CD4-positive, alpha-beta memory T cell (primary cell): Measurements from ENCODE around the gene ADGRV1. TPM values are rescaled to one million over a fixed set of nuclear protein-coding genes. Genes with fewer than 3 reads are reported as not detected.
A peak's percentile ranks its signal among the peaks of the same experiment; 100 is the strongest.

Source experiments
- CTCF ChIA-PET: fragments of 350-600 bp; sonication (Branson Sonifier 250); formaldehyde crosslinking; loops from one replicate; lab custom pipeline; 2021; ENCODE audit warnings: inconsistent platforms; ENCODE audit not compliant: partially characterized antibody; lab: Charles Lee
- POLR2A ChIA-PET: fragments of 350-600 bp; sonication (Branson Sonifier 250); formaldehyde crosslinking; loops from one replicate; lab custom pipeline; 2021; ENCODE audit not compliant: partially characterized antibody; lab: Charles Lee
- DNase-seq, 5 donors: peaks; one replicate each; pipeline versions ENCODE4 v3.0.0 to v3.0.0-alpha.2; 2020 to 2022; ENCODE audit warnings: mixed read lengths in 1 of 5
- H3K27ac ChIP-seq: one replicate; pipeline ENCODE4 v1.7.0; 2013; ENCODE audit warnings: low read depth, low read length
- H3K27me3 ChIP-seq: 2 replicates; pipeline ENCODE4 v1.7.0; 2013; ENCODE audit warnings: mild to moderate bottlenecking, low read length, moderate library complexity; ENCODE audit not compliant: insufficient read depth
- H3K36me3 ChIP-seq: 2 replicates; pipeline ENCODE4 v1.7.0; 2013; ENCODE audit warnings: mild to moderate bottlenecking, low read length, moderate library complexity; ENCODE audit not compliant: insufficient read depth
- H3K4me1 ChIP-seq: 2 replicates; pipeline ENCODE4 v1.7.0; 2013; ENCODE audit warnings: mild to moderate bottlenecking, low read length, moderate library complexity; ENCODE audit not compliant: insufficient read depth
- H3K4me3 ChIP-seq, 2 donors: one replicate each; pipeline ENCODE4 v1.7.0; 2013; ENCODE audit warnings: low read length in 2 of 2, mild to moderate bottlenecking in 1 of 2
- H3K9me3 ChIP-seq, 2 donors: one replicate each; pipeline ENCODE4 v1.7.0; 2013; ENCODE audit warnings: low read length in 2 of 2, control low read depth in 1 of 2; ENCODE audit not compliant: control insufficient read depth in 1 of 2
- H3K27ac Mint-ChIP-seq, 7 donors: one replicate each; pipeline ENCODE4 v1.8.0; 2020 to 2021; ENCODE audit warnings: mixed read lengths in 7 of 7, mild to moderate bottlenecking in 6 of 7, inconsistent platforms in 3 of 7, moderate library complexity in 3 of 7
- H3K27me3 Mint-ChIP-seq, 2 donors: one replicate each; pipeline ENCODE4 v1.8.0; 2020 to 2021; ENCODE audit warnings: mixed read lengths in 2 of 2
- H3K36me3 Mint-ChIP-seq, 2 donors: one replicate each; pipeline ENCODE4 v1.8.0; 2020 to 2021; ENCODE audit warnings: mixed read lengths in 2 of 2, inconsistent platforms in 1 of 2, mild to moderate bottlenecking in 1 of 2
- H3K4me1 Mint-ChIP-seq, 4 donors: one replicate each; pipeline ENCODE4 v1.8.0; 2020 to 2021; ENCODE audit warnings: mixed read lengths in 4 of 4, mild to moderate bottlenecking in 1 of 4
- H3K4me3 Mint-ChIP-seq, 8 donors: one replicate each; pipeline ENCODE4 v1.8.0; 2020 to 2021; ENCODE audit warnings: mixed read lengths in 8 of 8, mild to moderate bottlenecking in 7 of 8, moderate library complexity in 6 of 8, inconsistent platforms in 3 of 8
- H3K9me3 Mint-ChIP-seq, 8 donors: one replicate each; pipeline ENCODE4 v1.8.0; 2020 to 2021; ENCODE audit warnings: mixed read lengths in 8 of 8, mild to moderate bottlenecking in 5 of 8, inconsistent platforms in 3 of 8, moderate library complexity in 1 of 8
- intact Hi-C: fragments of 100-400 bp; cut with micrococcal nuclease; formaldehyde crosslinking; loops from one replicate; pipeline ENCODE4 v1.15.1; 2023
- polyA plus RNA-seq, 2 donors: library from polyadenylated mRNA; unstranded; fragments of 300-500 nt; fragmentation: Illumina TruSeq; gene quantifications; one replicate each; pipeline ENCODE4 v1.2.3, GENCODE V29; 2021
- total RNA-seq, 2 experiments: library from RNA; stranded (reverse); gene quantifications; one replicate each; pipeline ENCODE4 v1.2.3, GENCODE V29; 2021

Gene ADGRV1
- total and polyA plus RNA-seq, 4 experiments from 2014 or later: 0.09 to 0.22 TPM; not detected in 2

DNA sequence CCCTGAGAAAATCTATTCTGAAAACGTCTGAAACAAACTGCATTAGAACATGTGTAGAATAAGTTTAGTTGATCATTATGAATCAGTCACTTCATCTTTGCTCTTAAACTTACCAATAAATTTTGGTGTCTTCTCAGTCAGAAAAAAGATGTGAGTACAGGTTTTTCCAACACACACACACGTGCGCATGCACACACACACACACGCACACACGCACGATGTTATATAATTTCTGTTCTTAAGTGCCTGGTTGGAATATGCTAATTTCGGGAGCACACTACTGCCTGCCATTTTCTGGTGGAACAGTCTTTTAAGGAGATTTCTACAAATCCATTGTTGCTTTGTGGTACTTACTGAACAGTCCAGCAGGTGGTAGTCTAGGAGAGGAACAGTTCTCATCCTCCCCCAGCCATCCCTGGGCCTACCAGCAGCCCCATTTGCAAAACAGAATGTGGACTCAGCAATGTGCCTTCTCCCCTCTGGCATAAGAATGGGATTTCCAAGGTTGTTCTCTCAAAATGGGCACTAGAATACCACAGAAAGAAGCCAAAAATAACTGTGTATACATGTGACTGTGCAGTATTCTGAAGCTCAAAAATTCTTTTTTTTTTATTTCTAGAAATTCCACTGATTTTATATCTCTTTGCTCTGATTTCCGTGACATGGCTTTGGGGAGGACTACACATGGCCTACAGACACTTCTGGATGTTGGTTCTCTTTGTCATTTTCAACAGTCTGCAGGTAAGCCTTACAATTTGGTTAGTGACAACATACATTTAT is 543.2 kb downstream of the ADGRV1 start:
- ChIA-PET CTCF (interaction anchor here (1.8 to 2.4 kb wide), 2 partner anchors 284 to 318 kb away, joined by 7 to 16 read pairs; no protein-coding TSS in a partner anchor), POLR2A (no interaction called here)
- Histone ChIP-seq H3K27ac (no peak overlapping the region), H3K36me3 (no peaks in the 10 kb centered on the region), H3K4me1 (no peaks in the 10 kb centered on the region), H3K4me3 (no peak overlapping the region), H3K9me3 (no peaks in the 10 kb centered on the region), H3K27me3 (no peaks in the 10 kb centered on the region)
- intact Hi-C loops: loop anchor here (1.0 to 5.0 kb wide), 4 partner anchors 126 to 318 kb away; no protein-coding TSS in a partner anchor
- peaks cover 0 to 8% (median 0%) of the 10 kb centered on the region in 8 donors for H3K9me3 Mint-ChIP-seq
- no peak overlapping the region for H3K4me3 Mint-ChIP-seq
- peaks cover 4 to 5% of the 10 kb centered on the region in 2 donors for H3K27me3 Mint-ChIP-seq
- H3K27ac Mint-ChIP-seq: no peak overlapping the region
- DNase-seq: peak; percentile 23 to 49 (median 35)
- H3K36me3 Mint-ChIP-seq: no peaks in the 10 kb centered on the region
- H3K4me1 Mint-ChIP-seq: no peaks in the 10 kb centered on the region

DNA sequence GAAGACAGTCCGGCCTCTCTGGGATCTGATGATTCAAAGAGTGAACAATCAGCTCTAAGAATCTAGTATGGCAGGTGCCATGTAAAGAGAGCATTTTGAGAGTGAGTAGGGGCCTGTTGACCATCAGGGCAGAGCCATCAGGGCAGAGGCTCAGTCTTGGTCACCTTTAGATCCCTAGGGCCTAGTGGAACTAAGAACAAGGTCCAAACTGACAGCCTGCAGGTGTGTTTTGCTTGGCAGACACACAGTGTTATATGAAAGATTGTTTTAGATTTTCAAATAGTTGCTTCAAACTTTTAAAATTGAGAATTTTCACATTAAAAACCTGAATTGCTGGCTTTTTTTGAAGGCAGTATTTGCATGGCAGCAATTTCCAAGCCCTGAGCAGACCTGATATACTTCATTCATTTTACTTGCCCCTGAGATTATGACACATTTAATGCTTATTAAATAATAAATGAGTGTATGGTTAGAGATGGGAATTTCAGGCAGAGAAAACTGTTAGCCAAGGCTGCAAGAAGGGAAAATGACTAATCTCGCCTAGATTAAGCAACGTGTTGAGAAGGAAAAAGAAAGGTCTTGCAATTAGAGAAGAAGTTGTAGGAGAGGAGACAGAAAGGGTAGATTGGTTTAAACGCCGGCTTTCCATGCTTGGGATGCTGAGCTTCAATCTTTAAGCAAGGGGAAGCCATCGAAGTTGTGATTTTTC is 544.9 kb downstream of the ADGRV1 start:
- H3K9me3 ChIP-seq: no peaks in the 10 kb centered on the region
- no peak overlapping the region for H3K27ac Mint-ChIP-seq
- intact Hi-C loops: loop anchor here (5.0 kb wide), 3 partner anchors 124 to 236 kb away; no protein-coding TSS in a partner anchor
- H3K4me1 ChIP-seq: no peaks in the 10 kb centered on the region
- H3K4me3 Mint-ChIP-seq: no peak overlapping the region
- no peaks in the 10 kb centered on the region for H3K27me3 ChIP-seq
- DNase-seq: no peak
- ChIA-PET POLR2A (no interaction called here), CTCF (interaction anchor here (1.1 to 2.4 kb wide), 3 partner anchors 282 to 316 kb away, joined by 4 to 16 read pairs (median 5); no protein-coding TSS in a partner anchor)
- H3K4me3 ChIP-seq: no peak overlapping the region
- no peaks in the 10 kb centered on the region for H3K36me3 Mint-ChIP-seq
- H3K9me3 Mint-ChIP-seq: peaks cover 0 to 8% (median 0%) of the 10 kb centered on the region in 8 donors
- no peaks in the 10 kb centered on the region for H3K36me3 ChIP-seq
- no peaks in the 10 kb centered on the region for H3K4me1 Mint-ChIP-seq
- H3K27me3 Mint-ChIP-seq: peaks cover 9% of the 10 kb centered on the region in 2 donors
- H3K27ac ChIP-seq: no peak overlapping the region

DNA sequence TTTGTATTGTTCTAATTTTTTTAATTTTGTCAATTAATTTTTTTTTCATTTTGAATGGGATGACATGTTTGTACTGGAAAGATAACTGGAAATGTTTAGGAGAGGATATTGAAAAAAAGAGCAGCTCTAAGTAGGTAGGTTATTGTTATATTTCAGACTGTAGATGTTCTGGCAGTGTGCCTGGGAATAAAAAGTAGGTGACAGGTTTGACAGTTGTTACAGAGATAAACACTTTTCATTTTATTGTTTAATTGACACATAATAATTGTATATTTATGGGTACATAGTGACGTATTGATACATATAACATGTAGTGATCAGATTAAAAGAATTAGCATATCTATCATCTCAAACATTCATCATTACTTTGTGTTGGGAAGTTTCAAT is 545.5 kb downstream of the ADGRV1 start:
- H3K4me3 Mint-ChIP-seq: no peak overlapping the region
- ChIA-PET POLR2A (no interaction called here), CTCF (interaction anchor here (1.1 to 1.2 kb wide), 2 partner anchors 281 to 315 kb away, joined by 4 to 5 read pairs; no protein-coding TSS in a partner anchor)
- no peak overlapping the region for H3K4me3 ChIP-seq
- H3K9me3 Mint-ChIP-seq: peaks cover 0 to 8% (median 0%) of the 10 kb centered on the region in 8 donors
- H3K27ac ChIP-seq: no peak overlapping the region
- no peak overlapping the region for H3K27ac Mint-ChIP-seq
- intact Hi-C loops: loop anchor here (5.0 kb wide), 3 partner anchors 123 to 237 kb away; no protein-coding TSS in a partner anchor
- H3K36me3 Mint-ChIP-seq: no peaks in the 10 kb centered on the region
- no peaks in the 10 kb centered on the region for H3K4me1 ChIP-seq
- H3K36me3 ChIP-seq: no peaks in the 10 kb centered on the region
- no peaks in the 10 kb centered on the region for H3K9me3 ChIP-seq
- DNase-seq: no peak
- no peaks in the 10 kb centered on the region for H3K27me3 ChIP-seq
- H3K27me3 Mint-ChIP-seq: peaks cover 9% of the 10 kb centered on the region in 2 donors
- H3K4me1 Mint-ChIP-seq: no peaks in the 10 kb centered on the region

DNA sequence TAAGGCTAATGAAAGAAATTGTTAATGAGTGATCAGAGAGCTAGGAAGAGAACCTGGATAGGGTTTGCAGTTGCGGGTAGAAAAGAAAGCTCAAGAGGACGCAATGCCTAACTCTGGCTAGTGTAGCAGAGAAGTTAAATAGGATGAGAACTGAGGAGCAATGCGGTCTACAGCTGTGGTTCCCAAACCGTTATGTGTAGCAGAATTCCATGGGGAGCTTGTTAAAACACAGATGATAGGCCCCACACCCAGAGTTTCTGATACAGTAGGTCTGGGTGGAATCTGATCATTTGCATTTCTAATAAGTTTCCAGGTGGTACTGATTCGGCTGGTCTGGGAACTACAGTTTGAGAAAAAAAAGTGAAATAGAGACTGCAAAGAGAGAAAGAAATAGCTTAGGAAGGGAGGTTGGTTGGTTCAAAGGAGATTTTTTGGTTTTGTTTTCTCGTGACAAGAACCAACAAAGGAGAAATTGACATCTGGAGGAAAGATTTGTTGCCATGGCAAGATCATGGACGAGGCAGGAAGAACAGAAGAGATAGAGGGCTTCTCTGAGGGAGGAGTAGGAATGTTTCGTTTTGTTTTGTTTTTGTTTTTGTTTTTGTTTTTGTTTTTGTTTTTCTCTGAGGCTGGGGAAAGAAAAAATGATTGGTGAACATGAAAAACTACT is 548.4 kb downstream of the ADGRV1 start:
- POLR2A ChIA-PET: no interaction called here
- H3K27me3 Mint-ChIP-seq: peaks cover 7 to 10% of the 10 kb centered on the region in 2 donors
- H3K9me3 Mint-ChIP-seq: peaks cover 0 to 8% (median 0%) of the 10 kb centered on the region in 8 donors

DNA sequence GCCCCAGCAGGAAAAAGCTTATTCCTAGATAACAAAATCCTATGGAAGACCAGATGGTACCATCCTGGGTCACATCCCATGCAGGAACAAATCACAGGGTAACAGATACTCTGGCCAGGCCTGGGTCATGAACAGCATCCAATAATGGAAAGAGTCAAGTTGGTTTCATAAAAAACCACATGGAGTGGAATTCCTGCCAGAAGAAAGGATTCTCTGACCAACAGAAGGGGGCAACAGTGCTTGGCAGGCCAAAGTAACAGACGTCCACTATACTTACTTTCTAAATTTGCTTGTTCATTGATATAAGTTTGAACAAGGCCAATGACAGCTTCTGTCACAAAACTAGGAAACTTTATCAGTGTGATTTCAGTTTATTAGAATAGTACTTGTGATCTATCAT is 551.0 kb downstream of the ADGRV1 start:
- Histone ChIP-seq H3K4me1 (no peaks in the 10 kb centered on the region), H3K27me3 (no peaks in the 10 kb centered on the region), H3K36me3 (no peaks in the 10 kb centered on the region), H3K4me3 (no peak overlapping the region), H3K27ac (no peak overlapping the region), H3K9me3 (no peaks in the 10 kb centered on the region)
- Mint-ChIP-seq H3K27me3 (peaks cover 12 to 14% of the 10 kb centered on the region in 2 donors), H3K9me3 (peaks cover 0 to 8% (median 0%) of the 10 kb centered on the region in 8 donors), H3K27ac (no peak overlapping the region), H3K36me3 (no peaks in the 10 kb centered on the region), H3K4me1 (no peaks in the 10 kb centered on the region), H3K4me3 (peak overlapping the region in 1 of 8 donors; percentile 7)
- POLR2A ChIA-PET: no interaction called here
- CTCF ChIA-PET: no interaction called here
- DNase-seq: no peak
- intact Hi-C loops: no loop called here

More for the DNA sequence above, 548.4 kb downstream of the ADGRV1 start:
- Histone ChIP-seq H3K4me1 (no peaks in the 10 kb centered on the region), H3K4me3 (no peak overlapping the region), H3K9me3 (no peaks in the 10 kb centered on the region), H3K36me3 (no peaks in the 10 kb centered on the region), H3K27me3 (no peaks in the 10 kb centered on the region), H3K27ac (no peak overlapping the region)
- DNase-seq: no peak
- H3K4me1 Mint-ChIP-seq: no peaks in the 10 kb centered on the region
- no peak overlapping the region for H3K27ac Mint-ChIP-seq
- CTCF ChIA-PET: interaction anchor here (1.3 to 1.6 kb wide), 2 partner anchors 29 to 313 kb away, joined by 3 to 4 read pairs; no protein-coding TSS in a partner anchor
- intact Hi-C loops: no loop called here
- H3K4me3 Mint-ChIP-seq: no peak overlapping the region
- H3K36me3 Mint-ChIP-seq: no peaks in the 10 kb centered on the region

DNA sequence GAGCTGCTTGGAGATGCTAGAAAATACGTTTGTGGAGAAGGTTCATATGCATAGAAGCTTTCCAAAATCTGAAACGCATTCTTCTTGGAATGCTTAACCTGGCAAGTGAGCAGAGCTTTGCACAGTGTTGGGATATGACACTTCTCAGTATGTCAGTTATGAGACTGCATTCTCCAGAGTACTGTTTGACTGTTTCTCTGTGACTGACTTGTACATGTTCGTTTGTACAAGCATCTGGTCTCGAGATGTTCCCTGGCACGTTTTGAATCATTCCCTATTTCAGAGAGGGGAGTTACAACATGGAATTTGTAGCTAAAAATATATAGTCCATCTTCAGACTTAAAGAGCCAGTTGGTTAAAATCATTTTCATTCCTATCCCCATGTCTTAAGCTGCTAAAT is 552.1 kb downstream of the ADGRV1 start:
- Mint-ChIP-seq H3K4me3 (no peak overlapping the region), H3K27me3 (peaks cover 14% of the 10 kb centered on the region in 2 donors), H3K27ac (no peak overlapping the region), H3K4me1 (no peaks in the 10 kb centered on the region), H3K9me3 (peaks cover 0 to 3% (median 0%) of the 10 kb centered on the region in 8 donors), H3K36me3 (no peaks in the 10 kb centered on the region)
- intact Hi-C loops: no loop called here
- no peak overlapping the region for H3K4me3 ChIP-seq
- H3K4me1 ChIP-seq: no peaks in the 10 kb centered on the region
- CTCF ChIA-PET: interaction anchor here (0.9 kb wide), 1 partner anchor 309 kb away, joined by 3 read pairs; no protein-coding TSS in a partner anchor
- no peak overlapping the region for H3K27ac ChIP-seq
- H3K27me3 ChIP-seq: no peaks in the 10 kb centered on the region
- no peaks in the 10 kb centered on the region for H3K9me3 ChIP-seq
- DNase-seq: no peak
- POLR2A ChIA-PET: no interaction called here
- no peaks in the 10 kb centered on the region for H3K36me3 ChIP-seq
